Transverse colon (tissue), 4 donors: Measurements from ENCODE around the gene ZC3H7A.

Experiments used
- POLR2AphosphoS5 ChIP-seq, 3 donors: sonication (generic); formaldehyde crosslinking; IDR thresholded peaks; one replicate each; pipeline ENCODE4 v1.6.1; 2016; ENCODE audit warnings: antibody characterized with exemption in 3 of 3
- TF ChIP-seq, protein P1 (sequence below), 5 experiments: fragments of 200-600 bp in 3 of 5; fragments of 450-650 bp in 2 of 5; sonication (generic) in 3 of 5; IDR thresholded peaks; 1 replicate in 2 of 5; 2 replicates in 3 of 5; pipeline ENCODE4 v1.5.1; 2016 to 2017; ENCODE audit warnings: antibody characterized with exemption in 5 of 5, inconsistent platforms in 3 of 5, mild to moderate bottlenecking in 2 of 5, moderate library complexity in 1 of 5

GRCh38 chr16:11742536-11743307 lies 54.3 kb downstream of the ZC3H7A start, which contains the start of gene TXNDC11:
- TF ChIP-seq, protein P1, sequence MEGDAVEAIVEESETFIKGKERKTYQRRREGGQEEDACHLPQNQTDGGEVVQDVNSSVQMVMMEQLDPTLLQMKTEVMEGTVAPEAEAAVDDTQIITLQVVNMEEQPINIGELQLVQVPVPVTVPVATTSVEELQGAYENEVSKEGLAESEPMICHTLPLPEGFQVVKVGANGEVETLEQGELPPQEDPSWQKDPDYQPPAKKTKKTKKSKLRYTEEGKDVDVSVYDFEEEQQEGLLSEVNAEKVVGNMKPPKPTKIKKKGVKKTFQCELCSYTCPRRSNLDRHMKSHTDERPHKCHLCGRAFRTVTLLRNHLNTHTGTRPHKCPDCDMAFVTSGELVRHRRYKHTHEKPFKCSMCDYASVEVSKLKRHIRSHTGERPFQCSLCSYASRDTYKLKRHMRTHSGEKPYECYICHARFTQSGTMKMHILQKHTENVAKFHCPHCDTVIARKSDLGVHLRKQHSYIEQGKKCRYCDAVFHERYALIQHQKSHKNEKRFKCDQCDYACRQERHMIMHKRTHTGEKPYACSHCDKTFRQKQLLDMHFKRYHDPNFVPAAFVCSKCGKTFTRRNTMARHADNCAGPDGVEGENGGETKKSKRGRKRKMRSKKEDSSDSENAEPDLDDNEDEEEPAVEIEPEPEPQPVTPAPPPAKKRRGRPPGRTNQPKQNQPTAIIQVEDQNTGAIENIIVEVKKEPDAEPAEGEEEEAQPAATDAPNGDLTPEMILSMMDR (IDR thresholded peaks at IDR 0.05): no peak
- TF ChIP-seq POLR2AphosphoS5 (IDR thresholded peaks at IDR 0.05): peak; percentile 83 to 93 (median 90)
